HG03097 (cell line): ENCODE measurements around the gene APOM.

Experiments used
- ATAC-seq: cut with Tn5 transposase; IDR thresholded peaks from one replicate; pipeline ENCODE4 v1.9.1; 2021; ENCODE audit not compliant: unreplicated experiment, low FRiP score

APOM gene

DNA sequence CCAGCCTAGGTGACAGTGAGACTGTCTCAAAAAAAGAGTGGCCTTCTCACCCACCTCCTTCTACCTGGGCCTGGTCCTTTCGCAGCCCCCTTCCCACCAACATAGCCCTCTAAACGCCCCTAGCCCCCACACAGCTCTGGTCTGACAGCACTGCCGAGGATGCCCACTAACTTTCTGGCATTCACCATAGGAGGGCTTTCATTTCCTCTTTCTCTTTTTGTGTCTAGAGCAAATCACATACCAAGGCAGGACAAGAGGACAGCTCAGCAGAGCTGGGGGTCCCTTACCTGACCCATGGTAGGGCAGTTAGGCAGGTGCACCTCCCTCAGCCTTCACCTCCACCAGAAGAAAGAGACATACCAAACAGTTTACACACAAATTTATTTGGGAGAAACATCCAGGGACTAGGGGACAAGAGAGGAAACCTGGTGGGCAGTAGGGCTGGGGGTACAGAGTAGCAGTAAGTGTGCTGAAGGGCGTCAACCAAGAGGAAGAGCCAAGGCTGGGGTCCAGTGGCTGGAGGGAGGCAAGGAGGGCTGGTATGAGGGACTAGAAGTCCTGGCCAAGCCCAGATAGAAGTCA lies 20.7 kb downstream of the APOM start:
- ATAC-seq = no peak

DNA sequence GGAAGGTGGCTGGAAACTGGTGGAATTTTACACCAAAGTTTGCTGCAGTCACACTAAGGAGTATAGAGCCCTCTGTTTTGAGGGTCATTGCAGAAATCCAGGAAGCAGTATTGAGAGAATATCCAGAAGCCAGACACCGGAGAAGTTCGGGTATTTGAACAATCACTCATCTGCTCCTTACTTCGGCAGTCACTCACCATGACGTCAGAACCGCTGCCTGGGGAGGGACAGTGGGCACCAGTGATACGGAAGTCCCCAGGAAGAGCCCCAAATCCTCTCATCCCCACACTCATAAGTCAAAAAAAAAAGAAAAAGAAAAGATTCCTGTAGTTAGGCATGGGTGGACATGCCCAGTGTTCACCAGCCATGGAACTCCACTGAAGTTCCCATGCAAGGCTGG lies 21.2 kb downstream of the APOM start:
- no peak for ATAC-seq

DNA sequence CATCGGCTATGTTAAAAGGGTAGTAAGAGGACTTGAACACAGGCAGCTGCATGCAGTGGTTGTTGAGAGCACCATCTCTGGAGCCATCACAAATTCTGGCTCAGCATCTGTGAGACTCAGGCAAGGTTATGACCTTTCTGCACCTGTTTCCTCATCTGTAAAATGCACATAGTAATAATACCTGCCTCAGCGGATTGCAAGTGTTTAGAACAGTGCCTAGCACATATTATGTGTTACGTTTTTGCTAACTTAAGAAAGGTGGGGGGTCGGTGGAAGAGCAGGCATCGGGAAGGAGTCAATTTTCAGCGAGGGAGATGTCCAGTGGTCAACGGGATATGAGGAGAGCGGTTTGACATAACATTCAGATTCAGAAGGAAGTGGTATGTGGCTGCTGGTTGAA lies 22.3 kb downstream of the APOM start:
- no peak for ATAC-seq

DNA sequence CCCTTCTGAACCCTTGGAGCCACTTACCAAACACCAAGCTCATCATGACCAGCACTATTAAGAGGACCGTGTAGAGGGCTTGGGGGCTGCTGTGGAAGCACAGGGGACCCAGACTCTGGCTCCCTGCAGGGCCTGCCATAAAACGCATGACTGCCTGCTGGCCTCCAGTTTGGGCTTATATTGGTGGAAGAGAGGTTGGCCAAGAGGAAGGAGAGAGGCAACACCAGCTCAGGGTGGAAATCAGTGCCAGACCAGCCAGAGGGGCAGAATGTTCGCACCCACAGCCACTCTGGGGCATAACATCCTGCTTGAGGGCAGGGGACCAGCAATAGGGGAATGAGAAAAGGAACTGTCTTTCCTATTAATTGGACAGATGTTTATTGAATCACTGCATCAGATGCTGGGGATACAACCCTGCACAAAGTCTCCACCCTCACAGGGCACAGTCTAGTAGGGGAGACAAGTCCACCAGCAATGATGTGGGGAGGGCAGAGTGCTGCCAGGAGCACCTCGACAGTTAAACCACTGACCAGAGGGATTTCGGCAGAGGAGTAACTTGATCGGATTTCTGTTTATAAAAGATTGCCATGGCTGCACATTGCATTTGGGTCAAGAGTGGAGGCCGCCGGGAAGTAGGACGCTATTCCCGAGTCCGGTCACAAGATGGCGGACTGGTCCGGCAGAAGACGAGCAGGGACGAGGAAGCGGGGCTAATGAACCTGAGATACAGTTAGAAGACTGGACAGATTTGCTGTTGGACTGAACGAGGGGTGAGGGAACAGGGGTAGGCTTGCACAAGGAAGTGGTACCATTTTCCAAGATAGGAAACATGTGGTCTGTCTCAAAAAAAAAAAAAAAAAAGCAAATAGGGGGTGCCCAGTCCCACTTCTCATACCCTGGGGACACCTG lies 24.8 kb downstream of the APOM start, which contains the start of gene LY6G5C:
TSS of gene LY6G5C (minus strand) at position 842 of the 909 bp plus-strand sequence. CDS start at position 148, 694 bp downstream.
- ATAC-seq = no peak

DNA sequence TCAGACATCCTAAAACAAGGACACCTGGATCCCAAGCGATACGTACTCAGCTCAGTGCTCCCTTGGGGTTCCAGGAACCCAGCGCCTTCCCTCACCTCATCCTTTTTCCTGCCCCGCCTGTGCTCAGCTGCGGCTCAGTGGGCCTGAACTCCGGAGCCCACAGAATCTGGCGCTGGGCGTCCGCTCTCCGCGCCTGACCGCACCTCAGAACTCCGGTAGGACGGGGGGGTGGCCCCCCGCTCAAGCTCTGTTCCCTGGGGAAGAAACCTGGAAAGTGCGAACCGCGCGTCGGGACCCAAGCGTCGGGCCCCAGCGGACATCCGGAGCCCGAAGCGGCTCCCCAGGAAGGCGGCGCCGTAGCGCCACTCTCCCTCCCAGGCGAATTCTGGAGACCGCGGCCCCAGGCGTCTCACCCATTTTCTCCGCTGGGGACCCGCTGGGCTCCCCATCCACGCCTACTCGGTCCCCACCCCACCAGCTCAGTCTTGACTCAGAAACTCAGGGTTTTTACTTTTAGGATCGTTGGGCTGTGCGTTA lies 25.5 kb downstream of the APOM start:
- no peak for ATAC-seq

DNA sequence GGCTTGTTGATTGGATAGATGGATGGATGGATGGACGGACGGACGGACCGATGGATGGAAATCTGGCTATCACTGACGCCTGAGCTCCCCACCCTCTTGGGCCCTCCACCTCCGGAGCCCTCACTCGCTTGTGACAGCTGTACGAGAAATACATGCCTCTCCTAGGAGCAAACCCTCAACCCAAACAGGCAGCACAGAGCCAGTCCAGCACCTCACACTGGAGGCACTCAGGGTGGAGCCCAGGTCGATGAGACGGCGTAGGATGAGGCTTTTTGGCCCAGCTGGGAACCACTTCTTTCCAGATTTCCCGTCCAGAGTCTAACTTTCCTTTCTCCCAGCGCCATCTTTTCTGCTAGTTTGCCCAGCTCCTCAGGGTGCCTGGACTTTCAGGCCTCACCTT lies 27.9 kb downstream of the APOM start:
- ATAC-seq = no peak

- ATAC-seq = no peak
These were observed 30.8 kb downstream of the APOM start for GRCh38 chr6:31686483-31686882.

GRCh38 chr6:31687321-31687720 lies 31.6 kb downstream of the APOM start:
- ATAC-seq = no peak

GRCh38 chr6:31687860-31688693 lies 32.4 kb downstream of the APOM start:
- no peak for ATAC-seq

GRCh38 chr6:31689249-31690110 lies 33.8 kb downstream of the APOM start:
- no peak for ATAC-seq

DNA sequence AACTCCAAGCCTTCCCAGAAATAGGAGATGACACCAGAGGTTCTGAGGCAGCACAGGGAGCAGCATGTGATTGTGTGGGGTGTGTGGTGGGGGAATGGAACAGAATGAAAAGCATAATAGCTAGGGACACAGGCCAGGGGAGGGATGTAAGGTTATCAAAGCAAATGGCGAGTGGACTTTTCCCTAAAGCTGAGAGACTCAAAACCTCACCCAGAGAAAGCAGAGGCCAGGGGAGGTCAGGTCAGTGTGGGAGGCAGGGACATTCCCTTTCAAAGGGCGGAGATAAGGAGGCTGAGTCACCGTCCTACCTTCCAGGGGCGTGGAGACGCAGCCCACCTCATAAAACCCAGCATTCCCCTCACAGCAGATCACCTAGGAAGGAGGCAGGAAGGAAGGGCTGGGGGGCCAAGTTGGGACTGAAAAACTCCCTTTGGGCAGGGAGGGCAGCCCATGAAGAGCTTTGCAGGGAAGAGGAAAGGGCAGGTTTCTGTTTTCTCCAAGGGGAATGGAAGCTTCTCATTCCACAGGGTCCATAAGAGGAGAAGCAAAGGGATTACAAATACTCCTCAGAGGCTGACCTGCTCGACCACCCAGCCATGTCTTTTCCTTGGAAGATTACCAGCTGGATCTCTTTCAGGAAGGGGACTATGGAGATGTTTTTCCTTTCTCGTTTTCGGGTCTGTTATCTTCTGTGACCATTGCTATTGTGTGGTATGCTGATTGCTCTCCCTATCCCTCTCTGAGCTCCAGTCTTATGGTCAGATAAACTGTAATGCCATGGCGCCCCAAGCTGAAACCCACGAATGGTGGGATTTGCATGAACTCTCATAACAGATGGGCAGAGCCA lies 34.8 kb downstream of the APOM start:
- ATAC-seq = no peak

DNA sequence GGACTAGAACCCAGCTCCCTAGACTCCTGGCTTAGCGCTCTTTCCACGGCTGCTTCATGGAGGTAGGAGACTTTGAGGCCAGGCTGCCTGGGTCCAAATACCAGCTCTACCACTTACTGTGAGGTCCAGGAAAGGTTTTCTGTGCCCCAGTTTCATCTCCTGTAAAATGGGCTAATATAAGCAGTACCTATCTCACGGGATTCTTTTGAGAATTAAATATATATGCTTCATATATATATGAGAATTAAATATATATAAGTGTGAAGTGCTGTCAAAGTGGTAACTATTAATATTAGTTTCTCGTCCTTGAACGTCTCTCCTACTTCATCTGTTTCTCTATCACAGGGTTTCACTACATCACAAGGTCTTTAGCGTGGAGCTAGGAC lies 35.4 kb downstream of the APOM start:
- ATAC-seq = no peak

- no peak for ATAC-seq
These were observed 35.9 kb downstream of the APOM start for GRCh38 chr6:31691564-31692108.

- no peak for ATAC-seq
These were observed 36.7 kb downstream of the APOM start for GRCh38 chr6:31692353-31692752.

DNA sequence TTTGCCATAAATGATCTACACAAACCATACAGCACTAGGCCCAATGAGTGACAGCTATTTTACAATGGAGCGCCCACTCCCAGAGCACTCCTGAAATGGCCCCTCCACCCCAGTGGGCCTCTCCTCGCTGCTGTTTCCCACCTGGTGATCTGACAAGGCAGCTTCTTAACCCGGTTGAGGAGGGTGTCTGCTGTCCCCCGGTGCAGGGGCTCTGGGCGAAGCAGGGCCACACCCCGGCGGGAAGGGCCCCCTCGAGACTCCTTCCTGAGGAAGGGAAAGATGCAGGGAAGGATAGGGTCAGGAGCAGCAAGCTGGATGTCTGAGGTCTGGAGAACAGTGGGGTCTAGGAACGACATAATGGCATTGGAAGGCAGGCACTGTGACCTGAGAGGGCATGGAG lies 37.2 kb downstream of the APOM start:
- no peak for ATAC-seq

DNA sequence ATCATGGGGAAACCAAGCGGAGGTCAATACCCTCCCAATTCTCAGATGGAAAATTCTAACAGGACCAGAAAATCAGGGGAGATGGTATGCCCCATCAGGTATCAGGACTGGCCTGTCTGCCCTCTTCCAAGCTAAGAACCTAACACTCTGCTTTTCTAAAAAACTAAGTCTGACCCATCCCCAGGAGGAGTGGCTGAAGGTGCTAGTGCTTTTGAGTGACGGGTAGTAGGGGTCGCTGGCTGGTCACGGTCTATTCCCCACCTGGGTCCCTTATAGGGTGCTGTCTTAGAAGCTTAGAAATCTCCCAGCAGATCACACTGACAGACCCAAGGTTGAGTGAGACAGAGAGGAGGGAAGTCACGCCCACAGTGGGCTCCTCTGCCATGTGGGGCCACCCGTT lies 37.8 kb downstream of the APOM start:
- ATAC-seq = no peak

DNA sequence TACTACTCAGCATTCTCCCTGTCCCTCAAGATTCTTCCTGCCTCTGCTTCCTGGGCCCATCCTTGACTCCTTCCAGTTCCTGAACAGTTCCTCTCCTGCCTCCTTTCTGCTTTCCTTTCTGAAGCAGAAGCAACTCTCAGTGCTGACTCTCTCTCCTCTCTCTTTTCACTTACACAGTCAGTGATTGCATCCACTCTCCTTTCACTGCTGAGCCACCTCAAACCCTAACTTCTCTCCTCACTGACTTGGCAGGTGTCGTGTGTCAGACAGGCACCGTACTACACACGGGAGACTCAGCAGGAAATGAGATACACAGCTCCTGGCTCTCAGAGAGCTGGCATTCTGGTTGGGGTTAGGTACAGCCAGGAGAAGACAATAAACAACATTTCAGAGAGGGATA lies 41.9 kb downstream of the APOM start:
- no peak for ATAC-seq

- ATAC-seq = no peak
These were observed 45.2 kb downstream of the APOM start for GRCh38 chr6:31700740-31701401.
